Upper lobe of left lung (tissue), 6 donors: ENCODE measurements around the gene SBK2. TPM values are rescaled to one million over a fixed set of nuclear protein-coding genes. Genes with fewer than 3 reads are reported as not detected.

ENCODE experiments used
- ATAC-seq, 2 donors: fragments of 200-7000 bp; cut with Tn5 transposase; one replicate each; pipeline ENCODE4 v1.9.1; 2022; ENCODE audit warnings: mild to moderate bottlenecking in 2 of 2, moderate library complexity in 2 of 2; ENCODE audit not compliant: low FRiP score in 2 of 2
- DNase-seq, 2 donors: peaks; one replicate each; pipeline ENCODE4 v3.0.0-alpha.2; 2019 to 2020
- H3K27ac ChIP-seq, 4 donors: fragments of 200-600 bp; sonication (generic); one replicate each; pipeline ENCODE4 v1.5.1; 2016 to 2019
- H3K27me3 ChIP-seq, 4 donors: fragments of 200-600 bp; sonication (generic); one replicate each; pipeline ENCODE4 v1.5.1; 2017 to 2019
- H3K36me3 ChIP-seq, 4 donors: fragments of 200-600 bp; sonication (generic); one replicate each; pipeline ENCODE4 v1.5.1; 2016 to 2019
- H3K4me1 ChIP-seq, 4 donors: fragments of 200-600 bp; sonication (generic); one replicate each; pipeline ENCODE4 v1.5.1; 2018 to 2019
- H3K4me3 ChIP-seq, 4 donors: fragments of 200-600 bp; sonication (generic); one replicate each; pipeline ENCODE4 v1.5.1; 2017 to 2019; ENCODE audit warnings: mild to moderate bottlenecking in 2 of 4, moderate library complexity in 1 of 4
- H3K9me3 ChIP-seq, 4 donors: fragments of 200-600 bp; sonication (generic); one replicate each; pipeline ENCODE4 v1.5.1; 2018 to 2019
- EP300 ChIP-seq, 4 donors: sonication (generic); formaldehyde crosslinking; IDR thresholded peaks; one replicate each; pipeline ENCODE4 v1.5.1; 2017; ENCODE audit warnings: antibody characterized with exemption in 4 of 4, control low read depth in 2 of 4
- POLR2A ChIP-seq, 4 donors: fragments of 450-650 bp; IDR thresholded peaks; one replicate each; pipeline ENCODE4 v1.5.1; 2016 to 2017; ENCODE audit warnings: antibody characterized with exemption in 4 of 4, mild to moderate bottlenecking in 2 of 4
- POLR2AphosphoS5 ChIP-seq, 2 donors: sonication (generic); formaldehyde crosslinking; IDR thresholded peaks; one replicate each; pipeline ENCODE4 v1.5.1; 2017; ENCODE audit warnings: antibody characterized with exemption in 2 of 2
- WGBS, 2 donors: methylation state at CpG; one replicate each; pipeline ENCODE4 v1.1.5; 2017 to 2018; 5-methylcytosine and 5-hydroxymethylcytosine counted together
- total RNA-seq, 6 donors: library from RNA; depleted of rRNA in 4 of 6; stranded (reverse); fragments of >200 nt in 4 of 6; gene quantifications; one replicate each; pipeline versions ENCODE4 v1.1.0 to v1.2.1, GENCODE V29; 2016 to 2021
- TF ChIP-seq, protein P1 (sequence below), 6 experiments: fragments of 450-650 bp in 4 of 6; fragments of 200-600 bp in 2 of 6; sonication (generic) in 2 of 6; IDR thresholded peaks; one replicate each; pipeline ENCODE4 v1.5.1; 2016 to 2019; ENCODE audit warnings: antibody characterized with exemption in 6 of 6
- donor health status: DM: no; HTN: no; CAD: no; lungs with moderate emphysema.
- donor health status: DM: no; HTN: yes; CAD: no; lungs with severe emphysema.

SBK2 gene
- total RNA-seq, 6 donors from 2014 or later = not detected

DNA sequence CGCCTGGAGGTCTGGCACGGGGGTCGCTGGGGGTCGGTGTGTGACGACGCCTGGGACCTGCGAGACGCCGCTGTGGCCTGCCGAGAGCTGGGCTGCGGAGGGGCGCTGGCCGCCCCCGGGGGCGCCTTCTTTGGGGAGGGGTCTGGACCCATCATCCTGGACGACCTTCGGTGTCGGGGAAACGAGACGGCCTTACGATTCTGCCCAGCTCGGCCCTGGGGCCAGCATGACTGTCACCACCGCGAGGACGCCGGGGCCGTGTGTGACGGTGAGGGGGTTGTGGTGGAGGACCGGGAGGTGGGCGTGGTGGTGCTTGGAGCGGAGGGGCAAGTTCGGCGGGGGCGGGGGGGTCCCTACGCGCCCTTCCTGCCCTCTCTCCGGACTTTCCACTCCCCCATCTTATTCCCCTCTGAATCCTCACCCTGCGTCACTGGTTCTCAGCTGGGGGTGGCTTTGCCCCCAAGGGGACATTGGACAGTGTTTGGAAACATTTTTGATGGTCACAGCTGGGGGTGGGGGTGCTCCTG is 43.2 kb downstream of the SBK2 start:
- Histone ChIP-seq H3K4me3 (peak overlapping the region in 2 of 4 donors; percentile 9), H3K9me3 (no peaks in the 10 kb centered on the region), H3K36me3 (no peaks in the 10 kb centered on the region), H3K27ac (peak overlapping the region in 3 of 4 donors; percentile 58 to 77 (median 72)), H3K4me1 (peaks cover 0 to 7% (median 0%) of the 10 kb centered on the region in 4 donors), H3K27me3 (peaks cover 0 to 7% (median 0%) of the 10 kb centered on the region in 4 donors)
- DNase-seq (peak in 1 of 2 donors; percentile 84), ATAC-seq (no peak)
- no peak for TF ChIP-seq EP300 (IDR thresholded peaks at IDR 0.05)
- no peak for TF ChIP-seq POLR2A (IDR thresholded peaks at IDR 0.05)
- TF ChIP-seq, protein P1, sequence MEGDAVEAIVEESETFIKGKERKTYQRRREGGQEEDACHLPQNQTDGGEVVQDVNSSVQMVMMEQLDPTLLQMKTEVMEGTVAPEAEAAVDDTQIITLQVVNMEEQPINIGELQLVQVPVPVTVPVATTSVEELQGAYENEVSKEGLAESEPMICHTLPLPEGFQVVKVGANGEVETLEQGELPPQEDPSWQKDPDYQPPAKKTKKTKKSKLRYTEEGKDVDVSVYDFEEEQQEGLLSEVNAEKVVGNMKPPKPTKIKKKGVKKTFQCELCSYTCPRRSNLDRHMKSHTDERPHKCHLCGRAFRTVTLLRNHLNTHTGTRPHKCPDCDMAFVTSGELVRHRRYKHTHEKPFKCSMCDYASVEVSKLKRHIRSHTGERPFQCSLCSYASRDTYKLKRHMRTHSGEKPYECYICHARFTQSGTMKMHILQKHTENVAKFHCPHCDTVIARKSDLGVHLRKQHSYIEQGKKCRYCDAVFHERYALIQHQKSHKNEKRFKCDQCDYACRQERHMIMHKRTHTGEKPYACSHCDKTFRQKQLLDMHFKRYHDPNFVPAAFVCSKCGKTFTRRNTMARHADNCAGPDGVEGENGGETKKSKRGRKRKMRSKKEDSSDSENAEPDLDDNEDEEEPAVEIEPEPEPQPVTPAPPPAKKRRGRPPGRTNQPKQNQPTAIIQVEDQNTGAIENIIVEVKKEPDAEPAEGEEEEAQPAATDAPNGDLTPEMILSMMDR (IDR thresholded peaks at IDR 0.05) = no peak
- 48 to 53% methylated on average over 4 to 18 of the region's 38 CpGs for WGBS, 2 donors

DNA sequence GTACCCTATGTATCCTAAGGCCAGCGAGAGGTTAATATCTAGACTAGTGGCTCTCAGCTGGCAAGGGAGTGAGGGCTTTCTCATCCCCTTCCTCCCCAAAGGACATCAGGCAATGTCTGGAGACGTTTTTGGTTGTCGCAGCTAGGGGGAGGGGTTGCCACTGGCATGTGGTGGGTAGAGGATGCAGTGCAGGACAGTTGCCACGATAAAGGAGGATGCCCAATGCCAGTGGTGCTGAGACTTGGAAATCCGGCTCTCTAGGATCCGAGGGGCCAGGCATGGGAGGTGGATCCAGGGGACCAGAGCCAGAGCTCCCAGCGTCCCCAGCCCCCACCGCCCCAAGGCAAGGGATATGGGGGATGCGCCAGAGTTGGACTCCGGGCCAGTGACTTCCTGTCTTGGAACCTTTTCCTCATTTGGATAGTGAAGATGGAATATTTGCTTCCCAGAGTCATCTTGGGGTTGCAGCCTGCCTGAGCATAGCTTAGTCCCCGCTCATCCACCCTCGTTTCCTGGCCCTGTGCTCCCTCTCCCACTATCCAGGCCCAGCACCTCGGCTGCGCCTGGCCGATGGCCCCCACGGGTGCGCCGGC is 43.8 kb downstream of the SBK2 start:
- H3K27ac ChIP-seq = peak overlapping the region in 3 of 4 donors; percentile 58 to 77 (median 72)
- H3K4me3 ChIP-seq = peak overlapping the region in 1 of 4 donors; percentile 9
- WGBS, 2 donors = 45 to 49% methylated on average over 12 to 18 of the region's 18 CpGs
- no peaks in the 10 kb centered on the region for H3K9me3 ChIP-seq
- H3K4me1 ChIP-seq = peaks cover 0 to 7% (median 2%) of the 10 kb centered on the region in 4 donors
- no peak for DNase-seq
- TF ChIP-seq, protein P1 (IDR thresholded peaks at IDR 0.05) = no peak
- TF ChIP-seq EP300 (IDR thresholded peaks at IDR 0.05) (no peak), POLR2A (IDR thresholded peaks at IDR 0.05) (no peak), POLR2AphosphoS5 (IDR thresholded peaks at IDR 0.05) (no peak)
- no peaks in the 10 kb centered on the region for H3K36me3 ChIP-seq
- peak in 1 of 2 donors; percentile 33 for ATAC-seq
- peaks cover 0 to 7% (median 0%) of the 10 kb centered on the region in 4 donors for H3K27me3 ChIP-seq

DNA sequence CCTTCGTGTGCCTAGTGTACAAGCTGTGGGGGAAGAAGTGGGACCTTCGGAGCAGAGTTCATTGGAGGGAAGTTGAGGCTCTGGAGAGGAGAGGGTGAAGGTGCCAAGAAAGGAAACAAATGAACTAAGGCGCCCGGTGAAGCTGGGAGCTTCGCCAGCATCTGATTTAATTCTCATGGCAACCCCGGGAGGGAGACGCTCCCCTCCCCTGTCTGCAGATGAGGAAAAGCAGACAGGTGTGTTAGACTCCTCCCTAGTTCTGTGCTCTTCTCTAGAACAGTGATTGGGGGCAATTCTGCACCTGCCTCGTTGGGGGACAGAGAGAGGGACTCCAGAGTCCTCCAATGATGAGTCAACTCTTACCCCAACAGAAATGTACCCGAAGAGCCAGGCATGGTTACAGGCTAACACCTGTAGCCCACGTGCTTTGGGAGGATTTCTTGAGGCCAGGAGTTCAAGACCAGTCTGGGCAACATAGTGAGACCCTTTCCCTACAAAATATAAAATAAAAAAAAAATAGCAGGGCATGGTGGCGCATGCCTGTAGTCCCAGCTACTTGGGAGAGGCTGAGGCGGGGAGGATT is 44.5 kb downstream of the SBK2 start:
- no peaks in the 10 kb centered on the region for H3K36me3 ChIP-seq
- H3K27ac ChIP-seq = no peak overlapping the region
- TF ChIP-seq EP300 (IDR thresholded peaks at IDR 0.05) = no peak
- TF ChIP-seq, protein P1 (IDR thresholded peaks at IDR 0.05) = no peak
- no peak for TF ChIP-seq POLR2A (IDR thresholded peaks at IDR 0.05)
- TF ChIP-seq POLR2AphosphoS5 (IDR thresholded peaks at IDR 0.05) = no peak
- peaks cover 2 to 14% (median 8%) of the 10 kb centered on the region in 4 donors for H3K4me1 ChIP-seq
- H3K9me3 ChIP-seq = no peaks in the 10 kb centered on the region
- H3K4me3 ChIP-seq = no peak overlapping the region
- WGBS, 2 donors = 45 to 50% methylated on average over 12 of the region's 12 CpGs
- no peak for ATAC-seq
- DNase-seq = no peak
- peaks cover 0 to 7% (median 0%) of the 10 kb centered on the region in 4 donors for H3K27me3 ChIP-seq

DNA sequence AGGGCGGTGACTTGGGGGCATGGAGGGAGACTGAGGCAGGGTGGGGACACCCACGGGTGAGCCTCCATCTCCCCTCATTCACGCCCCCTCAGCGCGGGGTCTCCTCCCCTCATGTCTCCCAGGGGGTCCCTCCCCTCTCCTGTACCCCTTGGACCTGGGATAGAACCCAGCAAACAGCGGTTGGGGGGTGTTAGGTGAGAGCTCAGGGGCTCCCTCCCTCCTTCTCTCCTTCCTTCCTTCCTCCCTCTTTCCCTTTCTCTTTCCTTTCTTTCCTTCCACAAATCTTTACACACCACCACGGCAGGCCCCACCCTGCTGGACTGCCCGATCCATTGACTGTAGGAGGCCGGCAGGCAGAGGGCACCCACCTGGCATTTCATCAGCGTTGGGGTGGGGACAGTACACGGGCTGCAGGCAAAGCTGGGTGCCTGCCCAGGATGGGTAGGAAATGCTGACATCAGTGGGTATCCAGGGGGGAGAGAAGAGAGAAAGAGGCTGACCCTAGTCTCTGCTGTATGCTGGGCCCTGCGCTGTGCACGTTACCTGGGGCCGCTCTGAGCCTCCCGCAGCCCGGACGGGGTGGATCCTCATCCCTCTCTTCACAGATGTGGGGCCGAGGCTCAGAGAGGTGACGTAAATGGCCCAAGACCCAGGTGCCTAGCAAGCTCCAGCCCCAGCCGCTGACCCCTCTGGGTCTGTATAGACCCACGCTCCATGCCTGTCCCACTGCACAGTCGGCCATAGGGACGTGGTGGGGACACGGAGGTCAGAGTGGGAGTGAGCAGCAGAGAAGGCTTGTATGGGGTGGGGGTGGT is 45.2 kb downstream of the SBK2 start:
- Histone ChIP-seq H3K27me3 (peaks cover 0 to 7% (median 0%) of the 10 kb centered on the region in 4 donors), H3K36me3 (no peaks in the 10 kb centered on the region), H3K27ac (no peak overlapping the region), H3K4me3 (no peak overlapping the region), H3K9me3 (no peaks in the 10 kb centered on the region), H3K4me1 (peaks cover 8 to 21% (median 15%) of the 10 kb centered on the region in 4 donors)
- no peak for ATAC-seq
- TF ChIP-seq POLR2A (IDR thresholded peaks at IDR 0.05) (no peak), EP300 (IDR thresholded peaks at IDR 0.05) (no peak), POLR2AphosphoS5 (IDR thresholded peaks at IDR 0.05) (no peak)
- TF ChIP-seq, protein P1 (IDR thresholded peaks at IDR 0.05) = no peak
- peak in 1 of 2 donors; percentile 67 for DNase-seq
- WGBS, 2 donors = 58 to 81% methylated on average over 14 to 24 of the region's 24 CpGs
